GM23338 (cell line): ENCODE results near the gene PMP22. TPM values are rescaled to one million over a fixed set of nuclear protein-coding genes. Genes with fewer than 3 reads are reported as not detected.

Experiments used
- ATAC-seq: fragments of 200-7000 bp; cut with Tn5 transposase; 3 replicates; pipeline ENCODE4 v1.9.1; 2020
- DNase-seq: peaks from one replicate; pipeline ENCODE4 v3.0.0-alpha.2; 2015; ENCODE audit warnings: low spot score
- H2AFZ ChIP-seq: fragments of 200-600 bp; sonication (generic); 2 replicates; pipeline ENCODE4 v1.8.0; 2016; ENCODE audit warnings: antibody characterized with exemption, mild to moderate bottlenecking, moderate library complexity
- H3F3A ChIP-seq: fragments of 200-600 bp; sonication (generic); replicated peaks from 2 replicates; pipeline ENCODE4 v1.8.0; 2017; ENCODE audit warnings: antibody characterized with exemption, mixed run types, low read depth
- H3K27ac ChIP-seq: fragments of 200-600 bp; sonication (generic); 2 replicates; pipeline ENCODE4 v1.6.1; 2016; ENCODE audit warnings: low read depth
- H3K27me3 ChIP-seq: fragments of 200-600 bp; sonication (generic); 2 replicates; pipeline ENCODE4 v1.8.0; 2016; ENCODE audit warnings: mild to moderate bottlenecking, mixed run types, moderate library complexity; ENCODE audit not compliant: insufficient read depth
- H3K36me3 ChIP-seq: fragments of 200-600 bp; sonication (generic); 2 replicates; pipeline ENCODE4 v1.8.0; 2016; ENCODE audit warnings: mild to moderate bottlenecking; ENCODE audit not compliant: insufficient read depth
- H3K4me1 ChIP-seq: fragments of 200-600 bp; sonication (generic); 2 replicates; pipeline ENCODE4 v1.8.0; 2016; ENCODE audit warnings: mild to moderate bottlenecking, moderate library complexity; ENCODE audit not compliant: insufficient read depth
- H3K4me2 ChIP-seq: fragments of 200-600 bp; sonication (generic); 2 replicates; pipeline ENCODE4 v1.7.1; 2017; ENCODE audit warnings: mixed run types
- H3K4me3 ChIP-seq: fragments of 200-600 bp; sonication (generic); 2 replicates; pipeline ENCODE4 v1.6.1; 2016; ENCODE audit warnings: mixed run types
- H3K79me2 ChIP-seq: fragments of 200-600 bp; sonication (generic); replicated peaks from 2 replicates; pipeline ENCODE4 v1.8.0; 2017; ENCODE audit warnings: mild to moderate bottlenecking; ENCODE audit not compliant: insufficient read depth
- H3K9me2 ChIP-seq: fragments of 200-600 bp; sonication (generic); 2 replicates; pipeline ENCODE4 v1.8.0; 2017; ENCODE audit not compliant: insufficient read depth
- H4K20me1 ChIP-seq: fragments of 200-600 bp; sonication (generic); replicated peaks from 2 replicates; pipeline ENCODE4 v1.8.0; 2017; ENCODE audit warnings: mild to moderate bottlenecking; ENCODE audit not compliant: insufficient read depth
- H3K27ac Mint-ChIP-seq: 2 replicates; pipeline ENCODE4 v1.8.0; 2020; ENCODE audit warnings: inconsistent platforms, mild to moderate bottlenecking, moderate library complexity, mixed read lengths
- H3K27me3 Mint-ChIP-seq: 3 replicates; pipeline ENCODE4 v1.8.0; 2022; ENCODE audit warnings: low read depth, mild to moderate bottlenecking, moderate library complexity, mixed read lengths, inconsistent platforms; ENCODE audit not compliant: insufficient read depth, poor library complexity
- H3K36me3 Mint-ChIP-seq: 3 replicates; pipeline ENCODE4 v1.8.0; 2021; ENCODE audit warnings: low read depth, mild to moderate bottlenecking, inconsistent platforms, moderate library complexity, mixed read lengths
- H3K4me1 Mint-ChIP-seq: 3 replicates; pipeline ENCODE4 v1.8.0; 2020; ENCODE audit warnings: mild to moderate bottlenecking, inconsistent platforms, mixed read lengths
- H3K4me3 Mint-ChIP-seq: 3 replicates; pipeline ENCODE4 v1.8.0; 2021; ENCODE audit warnings: moderate library complexity, mild to moderate bottlenecking, inconsistent platforms, mixed read lengths
- H3K9me3 Mint-ChIP-seq: 3 replicates; pipeline ENCODE4 v1.8.0; 2020; ENCODE audit warnings: moderate library complexity, mild to moderate bottlenecking, inconsistent platforms, mixed read lengths
- EZH2 ChIP-seq: fragments of 200-600 bp; sonication (generic); IDR thresholded peaks from one replicate; pipeline ENCODE4 v1.8.0; 2017; ENCODE audit warnings: antibody characterized with exemption, mild to moderate bottlenecking, low read depth; ENCODE audit not compliant: unreplicated experiment
- EZH2phosphoT487 ChIP-seq: fragments of 200-600 bp; sonication (generic); IDR thresholded peaks from one replicate; pipeline ENCODE4 v1.8.1; 2018; ENCODE audit warnings: antibody characterized with exemption; ENCODE audit not compliant: unreplicated experiment
- JUNB ChIP-seq: IDR thresholded peaks from one replicate; pipeline ENCODE4 v1.6.1; 2016; ENCODE audit warnings: antibody characterized with exemption; ENCODE audit not compliant: unreplicated experiment
- POLR2AphosphoS5 ChIP-seq: IDR thresholded peaks from 2 replicates; pipeline ENCODE4 v1.6.1; 2016; ENCODE audit warnings: antibody characterized with exemption, low read depth
- ZNF331 ChIP-seq: fragments of 250-450 bp; sonication (Bioruptor Pico); IDR thresholded peaks from 2 replicates; pipeline ENCODE4 v1.5.0; 2020; ENCODE audit warnings: low read depth, mild to moderate bottlenecking, moderate library complexity
- polyA plus RNA-seq: library from polyadenylated mRNA; unstranded; fragments of >200 nt; fragmentation: Nextera tagmentation; extraction: Ambion mirVana; gene quantifications from 2 replicates; pipeline ENCODE4 v1.2.1, GENCODE V29; 2016
- total RNA-seq: library from RNA; depleted of rRNA; stranded (reverse); fragments of >200 nt; shearing (Covaris generic); gene quantifications from 2 replicates; pipeline ENCODE4 v1.2.3, GENCODE V29; 2014
- TF ChIP-seq, protein P1 (sequence below): fragments of 250-450 bp; sonication (Bioruptor Pico); IDR thresholded peaks from 2 replicates; pipeline ENCODE4 v1.5.0; 2020; ENCODE audit warnings: mild to moderate bottlenecking, moderate library complexity
- TF ChIP-seq, protein P2 (sequence below), 2 experiments: fragments of 200-600 bp in 1 of 2; sonication (generic) in 1 of 2; conservative IDR thresholded peaks; 2 replicates each; pipeline versions ENCODE4 v1.5.1 to v1.6.1; 2016 to 2017; ENCODE audit warnings: antibody characterized with exemption in 2 of 2, low read depth in 2 of 2, mild to moderate bottlenecking in 2 of 2, moderate library complexity in 1 of 2

The PMP22 gene
- total and polyA plus RNA-seq, 2 experiments from 2014 or later = 1.2 to 2.2 TPM

DNA sequence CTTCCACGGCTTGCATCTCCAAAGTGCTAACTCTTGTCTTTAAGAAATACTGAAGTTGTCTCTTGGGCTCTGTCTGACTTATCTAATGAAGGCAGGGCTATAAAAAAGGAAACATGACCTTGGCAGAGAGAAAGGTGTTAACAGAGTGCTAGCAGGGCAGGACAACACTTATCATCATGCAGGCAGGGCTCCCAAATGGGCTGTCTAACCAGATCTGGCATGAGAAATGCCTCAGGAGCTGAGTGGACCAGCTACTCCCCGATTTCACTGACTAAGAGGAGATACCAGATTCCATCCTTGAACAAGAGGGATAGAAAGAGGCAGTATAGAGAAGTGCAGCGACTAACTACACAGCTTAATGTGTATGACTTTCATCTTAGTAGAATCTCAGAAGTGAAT, 32.6 kb downstream of the PMP22 start (continued):
- TF ChIP-seq, protein P1, sequence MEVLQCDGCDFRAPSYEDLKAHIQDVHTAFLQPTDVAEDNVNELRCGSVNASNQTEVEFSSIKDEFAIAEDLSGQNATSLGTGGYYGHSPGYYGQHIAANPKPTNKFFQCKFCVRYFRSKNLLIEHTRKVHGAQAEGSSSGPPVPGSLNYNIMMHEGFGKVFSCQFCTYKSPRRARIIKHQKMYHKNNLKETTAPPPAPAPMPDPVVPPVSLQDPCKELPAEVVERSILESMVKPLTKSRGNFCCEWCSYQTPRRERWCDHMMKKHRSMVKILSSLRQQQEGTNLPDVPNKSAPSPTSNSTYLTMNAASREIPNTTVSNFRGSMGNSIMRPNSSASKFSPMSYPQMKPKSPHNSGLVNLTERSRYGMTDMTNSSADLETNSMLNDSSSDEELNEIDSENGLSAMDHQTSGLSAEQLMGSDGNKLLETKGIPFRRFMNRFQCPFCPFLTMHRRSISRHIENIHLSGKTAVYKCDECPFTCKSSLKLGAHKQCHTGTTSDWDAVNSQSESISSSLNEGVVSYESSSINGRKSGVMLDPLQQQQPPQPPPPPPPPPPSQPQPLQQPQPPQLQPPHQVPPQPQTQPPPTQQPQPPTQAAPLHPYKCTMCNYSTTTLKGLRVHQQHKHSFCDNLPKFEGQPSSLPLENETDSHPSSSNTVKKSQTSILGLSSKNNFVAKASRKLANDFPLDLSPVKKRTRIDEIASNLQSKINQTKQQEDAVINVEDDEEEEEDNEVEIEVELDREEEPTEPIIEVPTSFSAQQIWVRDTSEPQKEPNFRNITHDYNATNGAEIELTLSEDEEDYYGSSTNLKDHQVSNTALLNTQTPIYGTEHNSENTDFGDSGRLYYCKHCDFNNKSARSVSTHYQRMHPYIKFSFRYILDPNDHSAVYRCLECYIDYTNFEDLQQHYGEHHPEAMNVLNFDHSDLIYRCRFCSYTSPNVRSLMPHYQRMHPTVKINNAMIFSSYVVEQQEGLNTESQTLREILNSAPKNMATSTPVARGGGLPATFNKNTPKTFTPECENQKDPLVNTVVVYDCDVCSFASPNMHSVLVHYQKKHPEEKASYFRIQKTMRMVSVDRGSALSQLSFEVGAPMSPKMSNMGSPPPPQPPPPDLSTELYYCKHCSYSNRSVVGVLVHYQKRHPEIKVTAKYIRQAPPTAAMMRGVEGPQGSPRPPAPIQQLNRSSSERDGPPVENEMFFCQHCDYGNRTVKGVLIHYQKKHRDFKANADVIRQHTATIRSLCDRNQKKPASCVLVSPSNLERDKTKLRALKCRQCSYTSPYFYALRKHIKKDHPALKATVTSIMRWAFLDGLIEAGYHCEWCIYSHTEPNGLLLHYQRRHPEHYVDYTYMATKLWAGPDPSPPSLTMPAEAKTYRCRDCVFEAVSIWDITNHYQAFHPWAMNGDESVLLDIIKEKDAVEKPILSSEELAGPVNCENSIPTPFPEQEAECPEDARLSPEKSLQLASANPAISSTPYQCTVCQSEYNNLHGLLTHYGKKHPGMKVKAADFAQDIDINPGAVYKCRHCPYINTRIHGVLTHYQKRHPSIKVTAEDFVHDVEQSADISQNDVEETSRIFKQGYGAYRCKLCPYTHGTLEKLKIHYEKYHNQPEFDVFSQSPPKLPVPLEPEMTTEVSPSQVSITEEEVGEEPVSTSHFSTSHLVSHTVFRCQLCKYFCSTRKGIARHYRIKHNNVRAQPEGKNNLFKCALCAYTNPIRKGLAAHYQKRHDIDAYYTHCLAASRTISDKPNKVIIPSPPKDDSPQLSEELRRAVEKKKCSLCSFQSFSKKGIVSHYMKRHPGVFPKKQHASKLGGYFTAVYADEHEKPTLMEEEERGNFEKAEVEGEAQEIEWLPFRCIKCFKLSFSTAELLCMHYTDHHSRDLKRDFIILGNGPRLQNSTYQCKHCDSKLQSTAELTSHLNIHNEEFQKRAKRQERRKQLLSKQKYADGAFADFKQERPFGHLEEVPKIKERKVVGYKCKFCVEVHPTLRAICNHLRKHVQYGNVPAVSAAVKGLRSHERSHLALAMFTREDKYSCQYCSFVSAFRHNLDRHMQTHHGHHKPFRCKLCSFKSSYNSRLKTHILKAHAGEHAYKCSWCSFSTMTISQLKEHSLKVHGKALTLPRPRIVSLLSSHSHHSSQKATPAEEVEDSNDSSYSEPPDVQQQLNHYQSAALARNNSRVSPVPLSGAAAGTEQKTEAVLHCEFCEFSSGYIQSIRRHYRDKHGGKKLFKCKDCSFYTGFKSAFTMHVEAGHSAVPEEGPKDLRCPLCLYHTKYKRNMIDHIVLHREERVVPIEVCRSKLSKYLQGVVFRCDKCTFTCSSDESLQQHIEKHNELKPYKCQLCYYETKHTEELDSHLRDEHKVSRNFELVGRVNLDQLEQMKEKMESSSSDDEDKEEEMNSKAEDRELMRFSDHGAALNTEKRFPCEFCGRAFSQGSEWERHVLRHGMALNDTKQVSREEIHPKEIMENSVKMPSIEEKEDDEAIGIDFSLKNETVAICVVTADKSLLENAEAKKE (CRISPR knock-in tag) = no peak
- TF ChIP-seq POLR2AphosphoS5 (no peak), JUNB (no peak)

DNA sequence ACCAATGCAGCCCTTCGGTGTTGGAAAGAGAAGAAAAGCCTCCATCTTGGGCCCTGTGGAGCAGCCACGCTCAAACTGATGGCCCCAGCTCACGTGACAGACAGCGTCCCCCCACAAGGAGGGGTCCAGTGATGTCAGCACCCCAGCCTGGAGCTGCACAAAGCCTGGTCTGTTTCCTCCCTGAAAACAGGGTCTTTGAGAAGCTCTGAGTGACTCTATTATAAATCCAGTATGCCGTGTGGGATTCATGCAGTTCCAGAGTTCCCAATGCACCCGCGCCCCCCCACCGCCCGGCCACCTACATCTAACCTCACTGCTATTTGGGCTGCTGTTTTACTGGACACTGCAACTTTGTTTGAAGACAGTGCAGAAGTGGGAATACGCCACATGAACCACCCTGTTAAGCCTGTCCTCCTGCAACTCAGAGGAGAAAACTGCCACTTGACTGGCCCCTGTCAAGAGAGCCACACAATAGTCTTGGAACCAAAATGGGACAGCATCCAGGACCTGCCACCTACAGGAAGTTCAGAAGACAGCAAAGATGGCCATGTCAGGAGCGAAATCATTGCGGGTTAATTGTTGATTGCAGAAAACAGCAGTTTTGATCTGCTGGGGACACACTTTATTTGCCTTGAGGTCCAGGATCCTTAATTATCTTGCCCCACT, 33.1 kb downstream of the PMP22 start:
- Histone ChIP-seq H3K27me3 (no peaks in the 10 kb centered on the region), H3K4me3 (no peak overlapping the region), H3K79me2 (no peaks in the 10 kb centered on the region), H3K4me2 (no peak overlapping the region), H2AFZ (no peak overlapping the region), H3K36me3 (no peaks in the 10 kb centered on the region), H3F3A (no peaks in the 10 kb centered on the region), H3K9me2 (peaks cover 7% of the 10 kb centered on the region), H3K4me1 (no peaks in the 10 kb centered on the region), H4K20me1 (no peaks in the 10 kb centered on the region), H3K27ac (no peak overlapping the region)
- H3K27ac Mint-ChIP-seq = no peak overlapping the region
- ATAC-seq = no peak
- no peaks in the 10 kb centered on the region for H3K36me3 Mint-ChIP-seq
- no peak for DNase-seq
- H3K27me3 Mint-ChIP-seq = peaks cover 3% of the 10 kb centered on the region
- H3K4me1 Mint-ChIP-seq = peaks cover 2% of the 10 kb centered on the region; the same call in 1 of the 3 replicates
- H3K4me3 Mint-ChIP-seq = no peak overlapping the region
- no peaks in the 10 kb centered on the region for H3K9me3 Mint-ChIP-seq
- TF ChIP-seq EZH2phosphoT487 = no peak
- no peak for TF ChIP-seq ZNF331 (CRISPR knock-in tag)
- TF ChIP-seq, protein P2, sequence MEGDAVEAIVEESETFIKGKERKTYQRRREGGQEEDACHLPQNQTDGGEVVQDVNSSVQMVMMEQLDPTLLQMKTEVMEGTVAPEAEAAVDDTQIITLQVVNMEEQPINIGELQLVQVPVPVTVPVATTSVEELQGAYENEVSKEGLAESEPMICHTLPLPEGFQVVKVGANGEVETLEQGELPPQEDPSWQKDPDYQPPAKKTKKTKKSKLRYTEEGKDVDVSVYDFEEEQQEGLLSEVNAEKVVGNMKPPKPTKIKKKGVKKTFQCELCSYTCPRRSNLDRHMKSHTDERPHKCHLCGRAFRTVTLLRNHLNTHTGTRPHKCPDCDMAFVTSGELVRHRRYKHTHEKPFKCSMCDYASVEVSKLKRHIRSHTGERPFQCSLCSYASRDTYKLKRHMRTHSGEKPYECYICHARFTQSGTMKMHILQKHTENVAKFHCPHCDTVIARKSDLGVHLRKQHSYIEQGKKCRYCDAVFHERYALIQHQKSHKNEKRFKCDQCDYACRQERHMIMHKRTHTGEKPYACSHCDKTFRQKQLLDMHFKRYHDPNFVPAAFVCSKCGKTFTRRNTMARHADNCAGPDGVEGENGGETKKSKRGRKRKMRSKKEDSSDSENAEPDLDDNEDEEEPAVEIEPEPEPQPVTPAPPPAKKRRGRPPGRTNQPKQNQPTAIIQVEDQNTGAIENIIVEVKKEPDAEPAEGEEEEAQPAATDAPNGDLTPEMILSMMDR (conservative IDR thresholded peaks at IDR 0.05; ENCODE audit: low read depth in 2 of 2) = 0 out of 4 replicates have a peak, but pooled peaks of 1 of the 2 experiments have one; percentile 14
- TF ChIP-seq, protein P1 (CRISPR knock-in tag) = no peak
- TF ChIP-seq EZH2 = no peak
